Chondrocyte (in vitro differentiated cells): ENCODE measurements around the gene ARID5B. TPM values are rescaled to one million over a fixed set of nuclear protein-coding genes. Genes with fewer than 3 reads are reported as not detected.

Experiments used
- DNase-seq: peaks from one replicate; pipeline ENCODE4 v3.0.0; 2021; ENCODE audit warnings: mixed read lengths, low spot score
- H3K27ac Mint-ChIP-seq: one replicate; pipeline ENCODE4 v1.8.0; 2021; ENCODE audit warnings: mild to moderate bottlenecking, moderate library complexity, mixed read lengths; ENCODE audit not compliant: unreplicated experiment
- H3K27me3 Mint-ChIP-seq: 2 replicates; pipeline ENCODE4 v1.8.0; 2021; ENCODE audit warnings: low read depth, mixed read lengths
- H3K36me3 Mint-ChIP-seq: 2 replicates; pipeline ENCODE4 v1.8.0; 2021; ENCODE audit warnings: low read depth, mixed read lengths
- H3K4me1 Mint-ChIP-seq: 2 replicates; pipeline ENCODE4 v1.8.0; 2021; ENCODE audit warnings: low read depth, mild to moderate bottlenecking, mixed read lengths
- H3K4me3 Mint-ChIP-seq: one replicate; pipeline ENCODE4 v1.8.0; 2021; ENCODE audit warnings: mild to moderate bottlenecking, moderate library complexity, mixed read lengths; ENCODE audit not compliant: unreplicated experiment
- H3K9me3 Mint-ChIP-seq: 2 replicates; pipeline ENCODE4 v1.8.0; 2021; ENCODE audit warnings: low read depth, mixed read lengths
- total RNA-seq: library from RNA; stranded (reverse); gene quantifications from 3 replicates; pipeline ENCODE4 v1.2.1, GENCODE V29; 2021
- TF ChIP-seq, protein P1 (sequence below): fragments of 200-600 bp; sonication (generic); IDR thresholded peaks from 2 replicates; pipeline ENCODE4 v1.5.0; 2021; ENCODE audit warnings: antibody characterized with exemption, mild to moderate bottlenecking, moderate library complexity

The ARID5B gene
- total RNA-seq, 1 donor from 2014 or later = 93.6 TPM

DNA sequence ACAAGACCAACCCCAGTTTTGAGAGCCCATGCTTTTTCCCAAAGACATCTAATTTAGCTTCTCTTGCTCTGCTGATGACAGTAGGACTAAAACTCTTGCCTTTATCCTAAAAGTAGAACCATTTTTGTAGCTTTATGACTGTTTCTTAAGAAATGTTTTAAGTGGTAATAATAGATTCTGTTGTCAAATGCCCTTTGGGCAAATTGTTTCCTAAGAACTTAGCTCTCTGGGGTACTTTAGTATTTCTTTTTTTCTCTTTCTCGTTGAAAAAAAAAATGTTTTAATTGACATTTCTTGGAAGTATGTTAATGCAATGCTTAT is 157.4 kb downstream of the ARID5B start:
- Mint-ChIP-seq H3K36me3 (peaks cover 59% of the 10 kb centered on the region), H3K27ac (peak overlapping the region; percentile 58)

DNA sequence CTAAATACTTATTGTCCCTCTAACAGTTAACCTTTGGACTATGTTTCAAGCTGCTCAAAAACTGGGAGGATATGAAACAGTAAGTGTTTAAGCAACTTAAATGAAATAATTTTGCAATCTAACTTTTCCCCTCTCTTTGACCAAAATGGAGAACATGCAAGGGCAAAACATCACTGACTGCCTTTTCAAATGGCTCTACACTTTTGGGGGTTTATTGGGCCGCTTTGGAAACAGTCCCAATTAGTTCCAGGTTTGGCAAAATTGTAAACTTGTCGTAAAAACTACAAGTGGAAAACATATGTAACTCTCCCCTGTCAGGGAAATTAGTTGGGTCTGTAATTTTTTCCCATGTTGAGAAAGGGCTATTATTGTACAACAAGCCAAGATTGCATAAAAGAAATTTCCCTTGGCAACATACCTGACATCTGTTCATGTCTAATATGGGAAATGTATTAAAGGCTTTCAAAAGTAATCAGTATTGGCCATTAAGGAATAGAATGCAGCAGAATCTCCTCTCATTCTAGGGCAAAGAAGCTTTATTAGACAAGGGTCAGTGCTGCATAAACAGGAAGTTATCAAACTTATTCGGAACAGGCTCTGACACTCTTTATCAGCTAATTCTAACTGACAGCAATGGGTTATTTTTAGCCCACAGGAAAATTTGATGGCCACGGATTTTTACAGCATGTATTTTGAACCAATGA is 157.9 kb downstream of the ARID5B start:
- Mint-ChIP-seq H3K27ac (peak overlapping the region; percentile 67), H3K36me3 (peaks cover 59% of the 10 kb centered on the region), H3K9me3 (no peaks in the 10 kb centered on the region), H3K4me1 (peaks cover 96% of the 10 kb centered on the region), H3K4me3 (no peak overlapping the region), H3K27me3 (no peaks in the 10 kb centered on the region)
- TF ChIP-seq, protein P1, sequence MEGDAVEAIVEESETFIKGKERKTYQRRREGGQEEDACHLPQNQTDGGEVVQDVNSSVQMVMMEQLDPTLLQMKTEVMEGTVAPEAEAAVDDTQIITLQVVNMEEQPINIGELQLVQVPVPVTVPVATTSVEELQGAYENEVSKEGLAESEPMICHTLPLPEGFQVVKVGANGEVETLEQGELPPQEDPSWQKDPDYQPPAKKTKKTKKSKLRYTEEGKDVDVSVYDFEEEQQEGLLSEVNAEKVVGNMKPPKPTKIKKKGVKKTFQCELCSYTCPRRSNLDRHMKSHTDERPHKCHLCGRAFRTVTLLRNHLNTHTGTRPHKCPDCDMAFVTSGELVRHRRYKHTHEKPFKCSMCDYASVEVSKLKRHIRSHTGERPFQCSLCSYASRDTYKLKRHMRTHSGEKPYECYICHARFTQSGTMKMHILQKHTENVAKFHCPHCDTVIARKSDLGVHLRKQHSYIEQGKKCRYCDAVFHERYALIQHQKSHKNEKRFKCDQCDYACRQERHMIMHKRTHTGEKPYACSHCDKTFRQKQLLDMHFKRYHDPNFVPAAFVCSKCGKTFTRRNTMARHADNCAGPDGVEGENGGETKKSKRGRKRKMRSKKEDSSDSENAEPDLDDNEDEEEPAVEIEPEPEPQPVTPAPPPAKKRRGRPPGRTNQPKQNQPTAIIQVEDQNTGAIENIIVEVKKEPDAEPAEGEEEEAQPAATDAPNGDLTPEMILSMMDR = no peak
- no peak for DNase-seq

More for the DNA sequence above, 157.4 kb downstream of the ARID5B start:
- H3K9me3 Mint-ChIP-seq = no peaks in the 10 kb centered on the region
- no peak for DNase-seq
- peaks cover 96% of the 10 kb centered on the region for H3K4me1 Mint-ChIP-seq
- H3K27me3 Mint-ChIP-seq = no peaks in the 10 kb centered on the region
- no peak overlapping the region for H3K4me3 Mint-ChIP-seq
- TF ChIP-seq, protein P1 = no peak

DNA sequence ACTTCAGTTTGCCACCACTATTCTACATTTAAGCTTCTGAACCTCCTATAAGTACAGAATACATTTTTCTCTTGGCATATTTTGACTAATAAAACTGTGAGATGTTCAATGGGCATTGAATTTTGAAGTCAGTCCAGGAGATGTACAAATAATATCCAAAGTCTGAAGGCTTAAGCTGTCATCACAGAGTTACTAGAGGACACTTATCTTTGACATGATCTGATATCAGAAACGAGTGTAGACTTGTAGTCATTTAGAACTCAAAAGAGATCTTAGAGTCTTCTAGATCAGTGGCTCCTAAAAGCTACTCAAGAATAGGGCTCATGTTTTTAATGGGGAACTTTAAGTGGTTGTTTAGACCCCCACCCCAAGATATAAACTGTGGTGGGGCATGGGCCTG is 160.5 kb downstream of the ARID5B start:
- no peaks in the 10 kb centered on the region for H3K9me3 Mint-ChIP-seq
- no peak overlapping the region for H3K4me3 Mint-ChIP-seq

DNA sequence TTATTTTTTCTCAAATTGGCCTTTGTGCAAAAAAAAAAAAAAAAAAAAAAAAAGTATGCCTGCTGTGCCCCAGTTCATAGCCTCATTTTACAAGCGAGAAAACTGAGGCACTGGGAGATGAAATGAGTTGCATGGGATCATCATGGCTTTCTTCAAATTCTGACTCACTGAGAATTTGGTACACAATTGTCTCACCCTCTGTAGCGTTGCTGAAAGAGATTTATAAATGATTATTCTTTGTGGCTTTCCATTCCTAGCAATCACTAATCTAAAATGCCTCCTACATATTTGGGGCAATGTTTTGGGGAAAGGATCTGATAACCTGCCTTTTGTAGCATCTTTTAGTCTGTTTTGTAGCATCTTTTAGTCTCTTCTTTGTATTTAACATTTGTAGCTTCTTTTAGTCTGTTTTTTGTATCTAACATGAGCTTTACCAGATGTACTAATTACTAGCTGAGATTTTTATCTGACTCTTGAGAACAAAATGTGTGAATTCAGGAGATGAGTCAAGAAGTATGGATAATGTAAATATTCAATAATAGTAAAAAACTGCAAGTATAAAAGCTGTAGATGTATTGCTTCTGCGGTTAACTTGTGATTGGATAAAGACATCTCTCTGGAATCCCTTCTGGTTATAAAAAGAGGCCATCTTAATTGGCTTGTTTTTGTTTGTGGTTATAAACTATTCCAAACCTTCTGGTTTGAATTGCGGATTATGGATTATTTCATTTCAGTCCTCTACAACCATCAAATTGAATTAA is 161.4 kb downstream of the ARID5B start:
- Mint-ChIP-seq H3K4me1 (peaks cover 64% of the 10 kb centered on the region), H3K36me3 (peaks cover 63% of the 10 kb centered on the region), H3K27me3 (no peaks in the 10 kb centered on the region), H3K27ac (peak overlapping the region; percentile 28), H3K4me3 (no peak overlapping the region), H3K9me3 (no peaks in the 10 kb centered on the region)
- TF ChIP-seq, protein P1 = no peak
- no peak for DNase-seq

More for the DNA sequence above, 160.5 kb downstream of the ARID5B start:
- Mint-ChIP-seq H3K27ac (peak overlapping the region; percentile 49), H3K36me3 (peaks cover 64% of the 10 kb centered on the region), H3K27me3 (no peaks in the 10 kb centered on the region), H3K4me1 (peaks cover 74% of the 10 kb centered on the region)
- TF ChIP-seq, protein P1 = no peak
- no peak for DNase-seq

DNA sequence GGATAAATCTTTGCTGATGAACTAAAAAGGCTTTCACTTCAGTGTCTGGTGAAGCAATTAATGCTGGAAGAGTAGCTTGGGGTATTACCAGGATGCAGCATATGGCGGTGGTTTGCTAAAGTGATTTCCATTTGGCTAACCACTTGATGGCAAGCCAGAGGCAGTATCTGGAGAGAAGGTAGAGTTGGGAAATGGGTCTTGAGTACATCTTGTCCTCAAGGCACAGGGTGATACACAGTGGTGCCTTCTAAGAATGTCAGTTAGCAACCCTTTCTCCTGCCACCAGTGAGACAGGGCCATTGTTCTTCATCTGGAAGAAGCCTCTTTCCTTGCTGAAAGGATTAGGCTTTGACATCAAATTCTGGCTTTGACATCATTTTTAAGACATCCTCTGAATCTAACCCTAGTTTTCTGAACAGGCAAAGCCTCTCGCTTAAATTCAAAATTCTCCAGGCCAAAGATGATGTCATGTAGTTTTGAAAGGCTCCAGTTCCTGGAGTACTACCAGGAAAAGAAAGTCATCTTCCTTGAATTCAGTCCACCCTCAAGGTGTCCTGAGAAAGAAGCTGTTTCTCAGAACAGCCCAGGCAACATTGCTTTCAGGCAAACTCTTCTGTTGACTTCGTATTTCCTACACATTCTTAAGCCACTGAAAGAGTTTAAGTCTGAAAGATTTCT is 162.4 kb downstream of the ARID5B start:
- no peak overlapping the region for H3K4me3 Mint-ChIP-seq
- DNase-seq = no peak
- H3K27ac Mint-ChIP-seq = peak overlapping the region; percentile 17
- H3K4me1 Mint-ChIP-seq = peaks cover 60% of the 10 kb centered on the region
- TF ChIP-seq, protein P1 = no peak
- peaks cover 59% of the 10 kb centered on the region for H3K36me3 Mint-ChIP-seq
- no peaks in the 10 kb centered on the region for H3K9me3 Mint-ChIP-seq
- H3K27me3 Mint-ChIP-seq = no peaks in the 10 kb centered on the region
